Astrocyte (in vitro differentiated cells and primary cell): ENCODE data around the gene CACNB1.

Source experiments
- EZH2 ChIP-seq: IDR thresholded peaks from 2 replicates; pipeline ENCODE4 v1.6.1; 2012; ENCODE audit warnings: mild to moderate bottlenecking, low read length, inconsistent platforms; ENCODE audit not compliant: insufficient read depth
- TF ChIP-seq, protein P1 (sequence below): IDR thresholded peaks from 2 replicates; pipeline ENCODE4 v1.5.1; 2011; ENCODE audit warnings: low read depth, mild to moderate bottlenecking, inconsistent platforms, low read length, moderate library complexity; ENCODE audit not compliant: insufficient read depth

DNA sequence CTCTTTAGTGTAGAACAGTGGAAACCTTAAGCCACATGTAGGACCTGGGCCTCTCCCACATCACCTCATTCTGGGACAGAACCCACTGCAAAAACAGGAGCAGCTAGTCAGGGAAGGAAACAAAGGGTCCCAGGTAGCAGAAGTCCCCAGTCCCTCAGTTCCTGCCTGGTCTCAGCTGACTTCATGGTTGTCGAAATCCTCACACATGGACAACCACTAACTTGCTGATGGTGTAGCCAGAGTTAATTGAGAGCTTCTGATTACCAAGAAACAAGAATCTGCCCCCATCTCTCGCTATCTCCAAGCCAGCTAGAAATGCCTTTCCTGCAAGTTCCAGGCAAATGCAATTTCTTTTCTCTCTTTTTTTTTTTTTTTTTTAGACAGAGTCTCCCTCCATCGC, 28.0 kb downstream of the CACNB1 start:
- TF ChIP-seq EZH2, result no peak
- TF ChIP-seq, protein P1, sequence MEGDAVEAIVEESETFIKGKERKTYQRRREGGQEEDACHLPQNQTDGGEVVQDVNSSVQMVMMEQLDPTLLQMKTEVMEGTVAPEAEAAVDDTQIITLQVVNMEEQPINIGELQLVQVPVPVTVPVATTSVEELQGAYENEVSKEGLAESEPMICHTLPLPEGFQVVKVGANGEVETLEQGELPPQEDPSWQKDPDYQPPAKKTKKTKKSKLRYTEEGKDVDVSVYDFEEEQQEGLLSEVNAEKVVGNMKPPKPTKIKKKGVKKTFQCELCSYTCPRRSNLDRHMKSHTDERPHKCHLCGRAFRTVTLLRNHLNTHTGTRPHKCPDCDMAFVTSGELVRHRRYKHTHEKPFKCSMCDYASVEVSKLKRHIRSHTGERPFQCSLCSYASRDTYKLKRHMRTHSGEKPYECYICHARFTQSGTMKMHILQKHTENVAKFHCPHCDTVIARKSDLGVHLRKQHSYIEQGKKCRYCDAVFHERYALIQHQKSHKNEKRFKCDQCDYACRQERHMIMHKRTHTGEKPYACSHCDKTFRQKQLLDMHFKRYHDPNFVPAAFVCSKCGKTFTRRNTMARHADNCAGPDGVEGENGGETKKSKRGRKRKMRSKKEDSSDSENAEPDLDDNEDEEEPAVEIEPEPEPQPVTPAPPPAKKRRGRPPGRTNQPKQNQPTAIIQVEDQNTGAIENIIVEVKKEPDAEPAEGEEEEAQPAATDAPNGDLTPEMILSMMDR, result no peak
